22Rv1 (cell line): ENCODE measurements around the gene LTBP1.

ENCODE experiments used
- H3K27ac ChIP-seq: fragments of 450-650 bp; 2 replicates; pipeline ENCODE4 v1.5.1; 2017
- ZFX ChIP-seq: fragments of 450-650 bp; IDR thresholded peaks from 2 replicates; pipeline ENCODE4 v1.6.1; 2017; ENCODE audit warnings: antibody characterized with exemption, borderline replicate concordance
- TF ChIP-seq, protein P1 (sequence below): fragments of 450-650 bp; IDR thresholded peaks from 2 replicates; pipeline ENCODE4 v1.5.1; 2017; ENCODE audit warnings: mild to moderate bottlenecking

LTBP1 gene

DNA sequence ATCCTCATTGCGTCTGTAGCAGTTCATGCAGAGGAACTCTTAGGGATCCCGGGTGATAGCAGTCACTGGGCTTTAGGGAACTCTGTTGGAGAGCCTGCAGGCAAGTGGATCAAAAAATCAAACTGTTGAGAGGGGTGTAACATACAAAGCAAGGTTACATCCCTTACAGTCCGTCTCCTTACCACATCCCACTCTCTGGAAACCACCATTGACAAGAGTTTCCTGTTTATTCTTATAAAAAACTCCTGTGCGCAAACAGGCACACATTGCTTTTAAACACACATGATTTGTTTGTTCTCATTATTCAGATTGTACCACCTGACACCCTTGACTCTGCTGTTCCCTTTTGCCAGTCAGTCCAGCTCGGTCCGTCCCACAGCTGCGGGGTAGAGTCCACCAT, 137.7 kb downstream of the LTBP1 start:
- TF ChIP-seq, protein P1, sequence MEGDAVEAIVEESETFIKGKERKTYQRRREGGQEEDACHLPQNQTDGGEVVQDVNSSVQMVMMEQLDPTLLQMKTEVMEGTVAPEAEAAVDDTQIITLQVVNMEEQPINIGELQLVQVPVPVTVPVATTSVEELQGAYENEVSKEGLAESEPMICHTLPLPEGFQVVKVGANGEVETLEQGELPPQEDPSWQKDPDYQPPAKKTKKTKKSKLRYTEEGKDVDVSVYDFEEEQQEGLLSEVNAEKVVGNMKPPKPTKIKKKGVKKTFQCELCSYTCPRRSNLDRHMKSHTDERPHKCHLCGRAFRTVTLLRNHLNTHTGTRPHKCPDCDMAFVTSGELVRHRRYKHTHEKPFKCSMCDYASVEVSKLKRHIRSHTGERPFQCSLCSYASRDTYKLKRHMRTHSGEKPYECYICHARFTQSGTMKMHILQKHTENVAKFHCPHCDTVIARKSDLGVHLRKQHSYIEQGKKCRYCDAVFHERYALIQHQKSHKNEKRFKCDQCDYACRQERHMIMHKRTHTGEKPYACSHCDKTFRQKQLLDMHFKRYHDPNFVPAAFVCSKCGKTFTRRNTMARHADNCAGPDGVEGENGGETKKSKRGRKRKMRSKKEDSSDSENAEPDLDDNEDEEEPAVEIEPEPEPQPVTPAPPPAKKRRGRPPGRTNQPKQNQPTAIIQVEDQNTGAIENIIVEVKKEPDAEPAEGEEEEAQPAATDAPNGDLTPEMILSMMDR = no peak
- no peak for TF ChIP-seq ZFX
- H3K27ac ChIP-seq = no peak overlapping the region

DNA sequence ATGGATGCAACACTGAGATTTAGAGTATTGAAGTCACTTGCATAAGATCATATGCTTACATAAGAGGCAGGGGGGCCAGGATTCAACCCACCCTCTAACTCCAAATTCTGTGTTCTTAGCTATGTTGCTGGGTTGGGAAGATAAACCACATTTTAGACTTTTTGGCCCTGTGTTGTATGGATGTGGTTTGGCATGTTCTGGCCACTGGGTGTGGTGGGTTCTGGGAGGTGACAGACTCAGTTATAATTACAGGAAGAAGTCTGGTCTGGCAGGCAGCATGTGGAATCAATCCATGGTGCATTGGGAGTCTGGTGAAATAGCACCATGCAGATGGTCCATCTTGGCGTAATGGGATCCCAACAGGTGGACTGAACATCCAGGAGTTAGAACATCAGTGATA, 138.9 kb downstream of the LTBP1 start:
- TF ChIP-seq ZFX = no peak

DNA sequence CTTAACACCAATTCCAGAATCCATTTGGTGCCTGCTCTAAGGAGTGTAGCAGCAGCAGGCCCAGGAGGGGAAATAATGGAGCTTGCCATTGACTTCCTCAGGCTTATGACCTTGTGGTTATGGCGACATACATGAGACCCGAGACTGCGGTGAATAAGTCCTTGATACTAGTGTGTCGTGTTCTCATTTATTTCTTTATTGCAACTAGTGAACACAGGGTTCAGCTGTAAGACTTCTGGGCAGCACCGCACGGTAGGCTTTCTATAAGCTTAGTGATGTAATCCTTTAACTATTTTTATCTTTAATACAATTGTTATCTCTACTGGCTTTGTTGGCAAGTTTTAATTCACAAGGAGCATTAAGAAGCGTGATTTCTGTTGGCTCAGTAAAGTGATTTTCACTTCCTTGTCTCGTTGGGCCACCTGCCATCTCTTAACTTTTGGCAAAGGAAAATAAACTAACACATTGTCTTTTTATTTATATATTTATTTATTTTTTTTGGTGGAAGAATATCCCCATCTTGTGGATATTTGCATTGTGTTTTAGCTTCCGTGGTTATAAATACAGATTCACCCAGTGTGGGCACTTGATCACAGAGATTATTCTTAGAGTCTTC, 139.8 kb downstream of the LTBP1 start:
- H3K27ac ChIP-seq = no peak overlapping the region
- no peak for TF ChIP-seq ZFX
- TF ChIP-seq, protein P1 = no peak

More for the DNA sequence above, 138.9 kb downstream of the LTBP1 start:
- H3K27ac ChIP-seq = no peak overlapping the region

DNA sequence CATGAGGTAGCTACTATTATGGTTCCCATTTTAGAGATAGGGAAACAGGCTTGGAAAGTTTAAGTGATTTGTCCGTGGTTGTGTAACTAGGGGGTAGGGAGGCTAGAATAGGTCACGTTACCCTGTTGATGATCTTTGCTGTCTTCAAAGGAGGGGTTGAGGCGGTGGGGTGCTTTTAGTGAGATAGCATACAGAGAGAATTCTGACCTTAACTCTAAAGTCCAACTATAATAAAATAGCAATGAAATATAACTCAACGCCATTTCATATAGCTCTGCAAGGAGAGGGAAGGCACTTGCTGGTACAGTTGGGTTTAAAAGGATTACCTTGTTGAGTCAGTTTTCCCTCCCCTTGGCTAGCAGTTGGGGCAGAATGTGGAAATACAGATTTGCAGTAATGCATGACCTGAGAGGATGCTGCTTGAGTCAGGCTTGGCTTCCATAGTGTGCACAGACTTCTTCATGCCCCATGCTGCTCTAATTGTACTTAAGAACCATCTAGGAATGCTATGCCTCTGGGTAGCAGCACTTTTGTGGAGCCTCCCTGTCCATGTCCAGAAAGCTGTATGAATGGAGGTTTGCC, 143.9 kb downstream of the LTBP1 start:
- H3K27ac ChIP-seq = no peak overlapping the region
- TF ChIP-seq, protein P1 = no peak
- TF ChIP-seq ZFX = no peak

DNA sequence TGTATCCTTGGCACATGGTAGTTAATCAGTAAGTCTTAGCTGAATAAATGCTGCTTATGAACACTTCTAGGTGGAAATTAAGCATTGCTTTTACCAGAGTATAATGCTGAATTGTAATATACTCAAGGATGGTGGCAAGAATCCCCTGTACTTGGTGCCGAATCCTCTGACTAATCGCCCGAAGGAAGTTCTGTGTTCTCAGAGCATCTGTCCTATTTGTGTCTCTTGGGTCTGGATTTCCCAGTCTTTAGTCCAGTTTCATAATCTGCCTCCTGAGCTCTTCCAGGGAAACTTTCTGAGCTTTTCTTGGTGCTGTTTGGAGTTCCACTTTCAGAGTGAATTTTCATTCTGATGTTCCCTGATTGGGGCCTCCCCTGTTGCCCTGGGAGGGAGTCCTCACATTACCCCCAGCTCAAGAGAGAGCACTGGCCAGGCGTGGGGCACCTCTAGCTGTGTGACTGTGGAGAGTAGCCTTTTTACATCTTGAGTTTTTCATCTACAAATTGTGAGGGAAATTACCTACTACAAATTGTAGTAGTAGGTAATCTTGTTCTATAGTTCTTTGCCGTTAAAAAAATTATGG, 144.9 kb downstream of the LTBP1 start:
- TF ChIP-seq, protein P1 = no peak
- no peak for TF ChIP-seq ZFX
- H3K27ac ChIP-seq = no peak overlapping the region

DNA sequence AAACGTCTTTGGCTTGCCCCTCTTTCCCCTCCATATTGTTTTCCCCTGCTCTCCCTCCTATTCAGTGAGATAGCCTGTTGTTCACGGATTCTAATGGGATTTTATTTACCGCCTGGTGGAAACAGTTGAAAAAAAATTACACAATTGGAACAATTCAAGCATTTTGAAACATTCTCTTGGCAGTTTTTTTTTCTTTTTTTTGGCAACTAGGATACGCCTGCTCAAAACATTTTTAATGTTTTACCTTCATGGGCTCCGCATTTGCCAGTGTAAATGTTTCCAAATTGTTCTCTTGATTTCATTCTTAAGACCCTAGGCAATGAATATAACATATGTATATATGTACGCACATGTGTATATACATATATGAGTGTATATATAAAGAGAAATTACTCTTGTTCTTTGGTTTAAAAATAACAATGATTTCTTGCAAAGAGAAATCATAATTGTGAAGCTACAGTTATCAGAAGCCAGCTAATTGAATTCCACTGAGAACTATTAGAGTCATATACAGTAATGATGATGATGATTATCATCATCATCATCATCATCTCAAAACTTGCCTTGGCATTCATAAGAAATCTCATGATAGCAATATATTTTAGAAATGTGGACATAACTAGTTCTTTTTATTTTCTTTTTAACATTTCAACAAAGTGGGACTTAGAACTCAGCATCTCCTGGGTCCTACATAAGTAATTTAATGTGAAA, 146.7 kb downstream of the LTBP1 start:
- H3K27ac ChIP-seq = no peak overlapping the region
- no peak for TF ChIP-seq ZFX

DNA sequence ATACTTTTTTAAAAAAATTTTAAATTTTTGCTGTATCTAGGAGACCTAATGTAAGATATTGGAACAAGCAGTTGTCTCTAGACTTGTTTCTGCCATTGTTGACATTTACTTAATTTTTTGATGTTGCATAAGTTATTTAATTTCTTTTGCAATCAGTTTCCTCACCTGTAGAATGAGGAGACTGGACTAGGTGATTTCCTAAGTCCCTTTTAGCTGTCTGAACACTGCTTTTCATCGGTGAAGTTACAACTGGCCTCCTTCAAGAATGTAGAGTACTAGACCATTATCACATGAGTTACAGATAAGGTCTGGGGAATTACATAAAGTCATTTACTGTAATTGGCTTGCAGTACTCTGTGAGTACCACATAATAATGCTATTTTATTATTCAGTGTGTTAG, 147.6 kb downstream of the LTBP1 start:
- TF ChIP-seq, protein P1 = no peak
- TF ChIP-seq ZFX = no peak
- H3K27ac ChIP-seq = no peak overlapping the region

DNA sequence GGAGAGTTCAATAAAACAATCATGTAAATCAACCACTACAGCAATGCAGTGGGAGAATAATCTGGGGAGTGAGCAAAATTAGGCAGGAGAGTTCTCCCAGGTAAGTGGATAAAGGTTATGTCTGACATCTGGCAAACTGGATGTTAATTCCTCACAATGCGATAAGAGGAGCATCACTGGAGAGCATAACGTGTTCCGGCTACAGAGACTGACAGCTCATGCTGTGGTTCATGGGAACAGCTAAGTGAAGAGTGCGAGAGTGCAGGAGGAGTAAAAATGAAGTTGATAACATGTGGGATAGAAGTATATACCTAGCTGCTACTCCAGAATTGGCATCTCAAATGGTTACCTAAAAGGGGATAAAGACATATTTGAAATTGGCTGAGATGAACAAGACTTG, 153.2 kb downstream of the LTBP1 start:
- no peak overlapping the region for H3K27ac ChIP-seq
- TF ChIP-seq ZFX = no peak
- TF ChIP-seq, protein P1 = no peak
